H1 (cell line): ENCODE data around the gene LEKR1. TPM values are rescaled to one million over a fixed set of nuclear protein-coding genes. Genes with fewer than 3 reads are reported as not detected.

Source experiments
- CTCF ChIA-PET: fragments of 300-600 bp; sonication (Branson Sonifier 250); formaldehyde crosslinking; loops from one replicate; lab custom pipeline; 2021; ENCODE audit not compliant: partially characterized antibody; lab: Charles Lee
- POLR2A ChIA-PET: fragments of 300-600 bp; sonication (Branson Sonifier 250); formaldehyde crosslinking; loops from one replicate; lab custom pipeline; 2021; ENCODE audit warnings: inconsistent platforms; ENCODE audit not compliant: partially characterized antibody; lab: Charles Lee
- DNase-seq, 2 experiments: peaks; one replicate each; pipeline versions ENCODE4 v3.0.0 to v3.0.0-alpha.2; 2010 to 2022; ENCODE audit warnings: low spot score in 2 of 2, low read depth in 1 of 2, mixed read lengths in 1 of 2
- FAIRE-seq: peaks from 2 replicates; lab custom pipeline; 2011; peaks lifted over from hg19 to GRCh38; lab: Jason Lieb, UNC
- H2AFZ ChIP-seq: 2 replicates; pipeline ENCODE4 v1.8.1; 2012; ENCODE audit warnings: low read length, inconsistent platforms
- H2AK5ac ChIP-seq: 2 replicates; pipeline ENCODE4 v1.6.1; 2013; ENCODE audit warnings: low read depth, low read length
- H2BK120ac ChIP-seq: replicated peaks from 2 replicates; pipeline ENCODE3; 2013; ENCODE audit warnings: low read depth, low read length, inconsistent platforms
- H2BK12ac ChIP-seq: 2 replicates; pipeline ENCODE4 v1.6.1; 2013; ENCODE audit warnings: low read depth, low read length
- H2BK15ac ChIP-seq: 2 replicates; pipeline ENCODE4 v1.6.1; 2013; ENCODE audit warnings: low read length
- H2BK20ac ChIP-seq: 2 replicates; pipeline ENCODE4 v1.6.1; 2013; ENCODE audit warnings: low read length
- H2BK5ac ChIP-seq: 2 replicates; pipeline ENCODE4 v1.6.1; 2013; ENCODE audit warnings: low read depth, low read length
- H3K14ac ChIP-seq: 2 replicates; pipeline ENCODE4 v1.6.1; 2013; ENCODE audit warnings: inconsistent platforms; ENCODE audit not compliant: insufficient read length
- H3K18ac ChIP-seq: 2 replicates; pipeline ENCODE4 v1.6.1; 2013; ENCODE audit warnings: low read length; ENCODE audit errors: extremely low read depth
- H3K23ac ChIP-seq: 2 replicates; pipeline ENCODE4 v1.6.1; 2013; ENCODE audit warnings: inconsistent platforms; ENCODE audit not compliant: insufficient read length
- H3K23me2 ChIP-seq: 2 replicates; pipeline ENCODE4 v1.6.1; 2013; ENCODE audit warnings: low read depth, low read length
- H3K27ac ChIP-seq: 2 replicates; pipeline ENCODE4 v1.6.1; 2011; ENCODE audit warnings: low read depth, low read length, inconsistent platforms
- H3K27me3 ChIP-seq, 4 experiments: replicated peaks in 1 of 4; 1 replicate in 1 of 4; 2 replicates in 3 of 4; pipeline versions ENCODE4 v1.6.1 to v1.8.1; 2011 to 2013; ENCODE audit warnings: low read length in 3 of 4, mild to moderate bottlenecking in 3 of 4, inconsistent platforms in 2 of 4, mixed read lengths in 2 of 4, moderate library complexity in 1 of 4; ENCODE audit not compliant: control insufficient read depth in 3 of 4, insufficient read depth in 3 of 4; ENCODE audit errors: extremely low read depth in 1 of 4
- H3K36me3 ChIP-seq, 4 experiments: 2 replicates each; pipeline versions ENCODE4 v1.6.1 to v1.8.1; 2011 to 2013; ENCODE audit warnings: mild to moderate bottlenecking in 4 of 4, low read length in 3 of 4, moderate library complexity in 2 of 4, control low read depth in 1 of 4, inconsistent platforms in 1 of 4; ENCODE audit not compliant: insufficient read depth in 4 of 4, control insufficient read depth in 2 of 4
- H3K4ac ChIP-seq: replicated peaks from 2 replicates; pipeline ENCODE3; 2013; ENCODE audit warnings: low read length, low read depth, mixed read lengths, inconsistent platforms; ENCODE audit not compliant: insufficient read length
- H3K4me1 ChIP-seq, 4 experiments: replicated peaks in 1 of 4; 1 replicate in 1 of 4; 2 replicates in 3 of 4; pipeline versions ENCODE4 v1.6.1 to v1.8.1; 2011 to 2013; ENCODE audit warnings: low read length in 3 of 4, inconsistent platforms in 2 of 4, mixed read lengths in 1 of 4; ENCODE audit not compliant: insufficient read depth in 4 of 4, control insufficient read depth in 3 of 4
- H3K4me2 ChIP-seq, 2 experiments: 2 replicates each; pipeline versions ENCODE4 v1.6.1 to v1.8.1; 2011 to 2013; ENCODE audit warnings: low read depth in 2 of 2, low read length in 2 of 2, control low read depth in 1 of 2, inconsistent platforms in 1 of 2, mild to moderate bottlenecking in 1 of 2; ENCODE audit not compliant: insufficient read depth in 1 of 2
- H3K4me3 ChIP-seq, 4 experiments: fragments of 200-600, 300-600 bp in 1 of 4; sonication (generic), shearing (Covaris generic), sonication (Bioruptor Twin) in 1 of 4; 2 replicates each; pipeline versions ENCODE4 v1.5.1 to v1.8.1; 2011 to 2016; ENCODE audit warnings: low read length in 4 of 4, low read depth in 3 of 4, control low read depth in 2 of 4, inconsistent platforms in 2 of 4, mild to moderate bottlenecking in 2 of 4, mixed read lengths in 1 of 4, moderate library complexity in 1 of 4; ENCODE audit not compliant: insufficient read depth in 2 of 4; ENCODE audit errors: extremely low read depth in 1 of 4
- H3K56ac ChIP-seq: replicated peaks from 2 replicates; pipeline ENCODE3; 2013; ENCODE audit warnings: low read depth, mild to moderate bottlenecking, mixed read lengths, low read length, inconsistent platforms; ENCODE audit not compliant: insufficient read length
- H3K79me1 ChIP-seq: 2 replicates; pipeline ENCODE4 v1.6.1; 2013; ENCODE audit warnings: low read depth, low read length, control low read depth
- H3K79me2 ChIP-seq, 2 experiments: 2 replicates each; pipeline versions ENCODE4 v1.6.1 to v1.8.1; 2012 to 2013; ENCODE audit warnings: low read length in 2 of 2, mild to moderate bottlenecking in 2 of 2, inconsistent platforms in 1 of 2; ENCODE audit not compliant: insufficient read depth in 2 of 2, control insufficient read depth in 1 of 2
- H3K9ac ChIP-seq, 4 experiments: replicated peaks in 1 of 4; 1 replicate in 1 of 4; 2 replicates in 3 of 4; pipeline versions ENCODE4 v1.6.1 to v1.8.1; 2011 to 2013; ENCODE audit warnings: low read depth in 3 of 4, low read length in 3 of 4, control low read depth in 2 of 4, mild to moderate bottlenecking in 2 of 4, moderate library complexity in 2 of 4, inconsistent platforms in 1 of 4; ENCODE audit errors: extremely low read depth in 1 of 4
- H3K9me3 ChIP-seq, 2 experiments: 2 replicates each; pipeline versions ENCODE4 v1.6.1 to v1.8.1; 2012 to 2013; ENCODE audit warnings: mild to moderate bottlenecking in 2 of 2, moderate library complexity in 2 of 2, control low read depth in 1 of 2, inconsistent platforms in 1 of 2, low read depth in 1 of 2, low read length in 1 of 2, mixed read lengths in 1 of 2; ENCODE audit not compliant: insufficient read depth in 2 of 2
- H4K20me1 ChIP-seq, 2 experiments: replicated peaks in 1 of 2; 2 replicates each; pipeline versions ENCODE3 to v1.8.1; 2011 to 2013; ENCODE audit warnings: inconsistent platforms in 2 of 2, low read length in 2 of 2, mild to moderate bottlenecking in 1 of 2; ENCODE audit not compliant: insufficient read depth in 2 of 2, control insufficient read depth in 1 of 2
- H4K5ac ChIP-seq: 2 replicates; pipeline ENCODE4 v1.6.1; 2013; ENCODE audit warnings: low read length, low read depth, mixed read lengths, inconsistent platforms; ENCODE audit not compliant: insufficient read length
- H4K8ac ChIP-seq: 2 replicates; pipeline ENCODE4 v1.8.0; 2013; ENCODE audit warnings: mild to moderate bottlenecking, moderate library complexity, low read length, inconsistent platforms; ENCODE audit not compliant: insufficient read depth; ENCODE audit errors: extremely low read depth
- H4K91ac ChIP-seq: replicated peaks from 2 replicates; pipeline ENCODE3; 2013; ENCODE audit warnings: low read length, mixed read lengths, inconsistent platforms; ENCODE audit not compliant: insufficient read length
- BCL11A ChIP-seq, 2 experiments: IDR thresholded peaks; one replicate each; pipeline ENCODE4 v1.6.1; 2011; ENCODE audit warnings: low read depth in 2 of 2, low read length in 2 of 2, mild to moderate bottlenecking in 2 of 2
- CHD1 ChIP-seq: IDR thresholded peaks from 2 replicates; pipeline ENCODE4 v1.6.1; 2012; ENCODE audit warnings: low read depth, low read length, improper control_type of control experiment
- HDAC2 ChIP-seq, 2 experiments: fragments of 300-600 bp in 1 of 2; sonication (generic) in 1 of 2; IDR thresholded peaks; 2 replicates each; pipeline ENCODE4 v1.6.1; 2011 to 2012; ENCODE audit warnings: low read depth in 2 of 2, low read length in 2 of 2, mild to moderate bottlenecking in 2 of 2, moderate library complexity in 2 of 2, borderline replicate concordance in 1 of 2, inconsistent platforms in 1 of 2
- KDM4A ChIP-seq: IDR thresholded peaks from one replicate; pipeline ENCODE4 v1.7.1; 2012; ENCODE audit warnings: low read depth, mild to moderate bottlenecking, moderate library complexity, low read length, inconsistent platforms; ENCODE audit not compliant: severe bottlenecking
- MAFK ChIP-seq: IDR thresholded peaks from 2 replicates; pipeline ENCODE4 v1.6.1; 2012; ENCODE audit warnings: low read depth, mild to moderate bottlenecking, improper control_type of control experiment, low read length
- RBBP5 ChIP-seq: IDR thresholded peaks from 2 replicates; pipeline ENCODE4 v1.7.1; 2012; ENCODE audit warnings: low read depth, mild to moderate bottlenecking, inconsistent platforms, low read length, moderate library complexity, borderline replicate concordance
- RNF2 ChIP-seq: fragments of 200-900, 300-1000 bp; sonication (generic); IDR thresholded peaks from 2 replicates; pipeline ENCODE4 v1.7.1; 2016; ENCODE audit warnings: borderline replicate concordance, low read depth, mild to moderate bottlenecking, antibody characterized with exemption, low read length; ENCODE audit not compliant: poor library complexity, severe bottlenecking; ENCODE audit errors: missing control alignments
- TEAD4 ChIP-seq: IDR thresholded peaks from 2 replicates; pipeline ENCODE4 v1.6.1; 2012; ENCODE audit warnings: low read depth, low read length, inconsistent platforms, mixed read lengths
- WGBS, 2 experiments: shearing (Covaris generic) in 1 of 2; methylation state at CpG; one replicate each; pipeline versions ENCODE4 v1.1.6 to v1.1.7; 2013 to 2015; ENCODE audit warnings: low lambda C conversion rate in 2 of 2, mixed read lengths in 2 of 2, inconsistent platforms in 1 of 2, low coverage in 1 of 2, missing lambda C conversion rate in 1 of 2; ENCODE audit not compliant: insufficient replicate concordance in 2 of 2, insufficient coverage in 1 of 2, insufficient read length in 1 of 2; ENCODE audit errors: extremely low coverage in 1 of 2, missing lambda C conversion rate in 1 of 2; 5-methylcytosine and 5-hydroxymethylcytosine counted together
- polyA plus RNA-seq, 7 experiments: library from polyadenylated mRNA; depleted of rRNA in 3 of 7; stranded (reverse) in 5 of 7; unstranded in 2 of 7; fragments of >200 nt in 5 of 7; fragments of 200-250 nt in 2 of 7; gene quantifications; 1 replicate in 5 of 7; 2 replicates in 1 of 7; 4 replicates in 1 of 7; pipeline versions ENCODE4 v1.2.1 to v1.2.3, GENCODE V29; 2011 to 2013; ENCODE audit warnings: missing spikeins in 2 of 7, mixed read lengths in 2 of 7
- total RNA-seq: library from RNA; stranded (reverse); fragmentation: NEBNext Ultra II Directional; extraction: Animal tissue kit (Norgen Biotek cat#: 25700); gene quantifications from 2 replicates; pipeline ENCODE4 v1.2.1, GENCODE V29; 2021
- TF ChIP-seq, protein P1 (sequence below): IDR thresholded peaks from 2 replicates; pipeline ENCODE4 v1.6.1; 2012; ENCODE audit warnings: inconsistent platforms

LEKR1 gene
- total and polyA plus RNA-seq, 2 of the 8 experiments (the other 6 are each of a cell fraction or from before 2014, with no cell fraction given) = 0.08 TPM; not detected in 1

DNA sequence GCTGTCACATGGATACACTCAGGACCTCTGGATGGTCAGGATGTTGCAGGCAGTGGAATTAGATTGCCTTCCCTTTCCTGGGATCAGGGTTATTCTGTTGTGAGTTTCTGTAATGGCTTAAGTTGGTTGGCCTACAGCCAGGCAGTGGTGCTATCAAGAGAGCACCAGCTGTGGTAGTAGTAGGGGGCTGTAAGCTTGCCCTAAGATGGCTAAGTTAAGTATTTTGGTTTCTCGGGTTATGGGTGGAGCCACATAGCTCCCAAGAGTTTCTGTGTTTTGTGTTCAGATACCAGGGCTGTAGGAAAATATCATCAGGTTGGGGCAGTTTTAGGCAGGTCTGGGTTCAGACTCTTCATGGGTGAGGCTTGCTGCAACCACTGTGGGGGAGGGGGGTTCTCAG is 59.6 kb downstream of the LEKR1 start:
- Histone ChIP-seq H4K8ac (no peak overlapping the region), H2AFZ (no peak overlapping the region), H3K23ac (no peak overlapping the region), H2AK5ac (no peak overlapping the region), H3K23me2 (no peaks in the 10 kb centered on the region), H2BK15ac (no peak overlapping the region), H4K5ac (no peak overlapping the region), H3K79me1 (no peaks in the 10 kb centered on the region), H3K36me3 (no peaks in the 10 kb centered on the region), H3K4me3 (no peak overlapping the region), H3K79me2 (no peaks in the 10 kb centered on the region), H2BK5ac (no peak overlapping the region), H3K9ac (no peak overlapping the region), H3K14ac (no peak overlapping the region), H3K4ac (no peak overlapping the region), H3K56ac (no peak overlapping the region), H3K27me3 (no peaks in the 10 kb centered on the region), H3K4me1 (no peaks in the 10 kb centered on the region), H2BK12ac (no peak overlapping the region), H4K20me1 (no peaks in the 10 kb centered on the region), H2BK20ac (no peak overlapping the region), H3K9me3 (peaks cover 0 to 7% of the 10 kb centered on the region in 2 experiments; a peak in 1 of 4 replicates), H4K91ac (no peak overlapping the region), H3K18ac (no peak overlapping the region), H2BK120ac (no peak overlapping the region), H3K4me2 (no peak overlapping the region), H3K27ac (no peak overlapping the region)
- FAIRE-seq = no peak
- 94% methylated on average over 1 of the region's 1 CpG; no CpG with 5 or more reads in 1 of the 2 experiments for WGBS, 2 experiments
- ChIA-PET POLR2A (no interaction called here), CTCF (interaction anchor here (0.9 kb wide), 1 partner anchor 141 kb away, joined by 5 read pairs; no protein-coding TSS in a partner anchor)
- DNase-seq = no peak
- no peak for TF ChIP-seq KDM4A
- no peak for TF ChIP-seq BCL11A (IDR thresholded peaks at IDR 0.05; ENCODE audit: low read depth in 2 of 2, low read length in 2 of 2)
- no peak for TF ChIP-seq RNF2
- TF ChIP-seq CHD1 = no peak
- TF ChIP-seq TEAD4 = no peak
- no peak for TF ChIP-seq MAFK
- TF ChIP-seq, protein P1, sequence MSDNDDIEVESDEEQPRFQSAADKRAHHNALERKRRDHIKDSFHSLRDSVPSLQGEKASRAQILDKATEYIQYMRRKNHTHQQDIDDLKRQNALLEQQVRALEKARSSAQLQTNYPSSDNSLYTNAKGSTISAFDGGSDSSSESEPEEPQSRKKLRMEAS = no peak
- no peak for TF ChIP-seq HDAC2 (IDR thresholded peaks at IDR 0.05; ENCODE audit: borderline replicate concordance in 1 of 2, low read depth in 2 of 2, low read length in 2 of 2)
- no peak for TF ChIP-seq RBBP5
